Measurements from ENCODE around the gene RNU6-9. TPM values are rescaled to one million over a fixed set of nuclear protein-coding genes. Genes with fewer than 3 reads are reported as not detected.

Gene RNU6-9
- total RNA-seq, 1 donor from 2014 or later: not detected

DNA sequence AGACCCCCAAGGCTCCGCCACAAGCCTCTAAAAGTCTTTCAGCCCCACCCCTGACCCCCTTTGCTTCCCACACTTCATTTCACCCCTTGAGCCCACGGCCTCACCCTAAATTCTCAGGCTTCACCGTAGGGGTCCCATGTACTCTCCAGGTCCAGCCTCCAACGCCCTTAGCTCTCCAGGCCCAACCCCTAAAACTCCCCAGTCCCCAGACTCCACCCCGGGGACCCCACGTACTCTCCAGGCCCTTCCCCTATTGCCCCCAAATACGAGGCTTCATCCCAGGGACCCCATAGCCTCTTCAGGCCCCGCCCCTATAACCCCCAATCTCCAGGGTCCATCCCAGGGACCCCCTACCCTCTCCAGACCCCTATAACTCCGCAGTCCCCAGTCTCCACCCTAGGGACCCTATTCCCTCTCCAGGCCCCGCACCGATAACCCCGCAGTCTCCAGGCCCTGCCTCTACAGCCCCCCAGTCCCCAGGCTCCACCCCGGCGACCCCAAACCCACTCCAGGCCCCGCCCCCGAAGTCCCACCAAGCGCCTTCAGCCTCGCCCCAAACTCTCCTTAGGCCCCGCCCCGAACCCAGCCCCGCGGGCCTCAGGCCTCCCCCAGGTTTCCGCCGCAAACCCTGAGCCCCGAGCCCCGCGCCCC, 916 bp upstream of the RNU6-9 start:
- no peaks in the 10 kb centered on the region for H3K9me3 Mint-ChIP-seq (ENCODE audit: unreplicated experiment)
- H3K4me3 Mint-ChIP-seq (ENCODE audit: unreplicated experiment): peak overlapping the region; percentile 88
- Histone ChIP-seq H3K9me3 (ENCODE audit: insufficient read depth, low read depth, low read length) (no peaks in the 10 kb centered on the region), H3K79me2 (ENCODE audit: insufficient read depth, low read length) (peaks cover 23% of the 10 kb centered on the region), H3K27me3 (ENCODE audit: insufficient read depth, low read length) (no peaks in the 10 kb centered on the region), H3K4me1 (ENCODE audit: insufficient read depth, low read length) (no peaks in the 10 kb centered on the region), H3K27ac (ENCODE audit: low read depth, low read length) (peak overlapping the region; percentile 12), H3K4me2 (ENCODE audit: low read length) (peak overlapping the region; percentile 96), H3K36me3 (ENCODE audit: insufficient read depth, low read length) (no peaks in the 10 kb centered on the region), H3K9ac (ENCODE audit: low read length) (peak overlapping the region; percentile 91), H2AFZ (ENCODE audit: low read depth, low read length) (no peak overlapping the region), H3K4me3 (ENCODE audit: insufficient read depth, low read depth, low read length) (peak overlapping the region; percentile 87), H4K20me1 (ENCODE audit: insufficient read depth, low read length) (peaks cover 9% of the 10 kb centered on the region)
- H3K27ac Mint-ChIP-seq (ENCODE audit: unreplicated experiment): peak overlapping the region; percentile 62
- TF ChIP-seq EZH2 (IDR thresholded peaks at IDR 0.05; ENCODE audit: insufficient read depth, low read length): no peak
- TF ChIP-seq, protein P1, sequence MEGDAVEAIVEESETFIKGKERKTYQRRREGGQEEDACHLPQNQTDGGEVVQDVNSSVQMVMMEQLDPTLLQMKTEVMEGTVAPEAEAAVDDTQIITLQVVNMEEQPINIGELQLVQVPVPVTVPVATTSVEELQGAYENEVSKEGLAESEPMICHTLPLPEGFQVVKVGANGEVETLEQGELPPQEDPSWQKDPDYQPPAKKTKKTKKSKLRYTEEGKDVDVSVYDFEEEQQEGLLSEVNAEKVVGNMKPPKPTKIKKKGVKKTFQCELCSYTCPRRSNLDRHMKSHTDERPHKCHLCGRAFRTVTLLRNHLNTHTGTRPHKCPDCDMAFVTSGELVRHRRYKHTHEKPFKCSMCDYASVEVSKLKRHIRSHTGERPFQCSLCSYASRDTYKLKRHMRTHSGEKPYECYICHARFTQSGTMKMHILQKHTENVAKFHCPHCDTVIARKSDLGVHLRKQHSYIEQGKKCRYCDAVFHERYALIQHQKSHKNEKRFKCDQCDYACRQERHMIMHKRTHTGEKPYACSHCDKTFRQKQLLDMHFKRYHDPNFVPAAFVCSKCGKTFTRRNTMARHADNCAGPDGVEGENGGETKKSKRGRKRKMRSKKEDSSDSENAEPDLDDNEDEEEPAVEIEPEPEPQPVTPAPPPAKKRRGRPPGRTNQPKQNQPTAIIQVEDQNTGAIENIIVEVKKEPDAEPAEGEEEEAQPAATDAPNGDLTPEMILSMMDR (IDR thresholded peaks at IDR 0.05; ENCODE audit: insufficient read depth, low read depth, low read length): no peak
- H3K4me1 Mint-ChIP-seq (ENCODE audit: low read depth, unreplicated experiment): no peaks in the 10 kb centered on the region
- no peak for DNase-seq (ENCODE audit: low read depth)
- no peaks in the 10 kb centered on the region for H3K27me3 Mint-ChIP-seq (ENCODE audit: low read depth, unreplicated experiment)
- FAIRE-seq: no peak
- H3K36me3 Mint-ChIP-seq (ENCODE audit: low read depth, unreplicated experiment): peaks cover 13% of the 10 kb centered on the region

DNA sequence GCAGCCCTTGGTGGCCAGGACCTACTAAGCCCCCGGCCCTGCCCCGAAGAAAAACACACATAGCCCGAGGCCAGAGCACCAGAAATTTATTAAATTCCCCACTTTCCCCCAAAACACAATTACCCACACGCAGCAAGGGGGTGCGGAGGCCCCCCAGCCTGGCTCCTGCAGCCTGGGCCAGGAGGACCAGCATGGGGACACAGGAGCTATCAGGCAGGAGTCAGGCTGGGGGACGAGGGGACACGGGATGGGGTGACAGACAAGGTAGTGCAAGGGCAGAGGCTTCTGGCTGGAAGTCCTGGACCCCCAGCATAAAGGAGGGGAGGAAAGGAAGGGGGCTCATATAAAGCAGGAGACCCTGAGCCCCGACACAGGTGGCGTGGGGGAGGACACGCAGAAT, 3.1 kb downstream of the RNU6-9 start:
- Histone ChIP-seq H3K4me3 (ENCODE audit: insufficient read depth, low read depth, low read length) (no peak overlapping the region), H3K27me3 (ENCODE audit: insufficient read depth, low read length) (no peaks in the 10 kb centered on the region), H3K79me2 (ENCODE audit: insufficient read depth, low read length) (peaks cover 8% of the 10 kb centered on the region), H2AFZ (ENCODE audit: low read depth, low read length) (no peak overlapping the region), H3K9me3 (ENCODE audit: insufficient read depth, low read depth, low read length) (no peaks in the 10 kb centered on the region), H3K4me1 (ENCODE audit: insufficient read depth, low read length) (no peaks in the 10 kb centered on the region), H4K20me1 (ENCODE audit: insufficient read depth, low read length) (peaks cover 23% of the 10 kb centered on the region), H3K36me3 (ENCODE audit: insufficient read depth, low read length) (no peaks in the 10 kb centered on the region), H3K4me2 (ENCODE audit: low read length) (no peak overlapping the region), H3K9ac (ENCODE audit: low read length) (no peak overlapping the region), H3K27ac (ENCODE audit: low read depth, low read length) (no peak overlapping the region)
- no peaks in the 10 kb centered on the region for H3K4me1 Mint-ChIP-seq (ENCODE audit: low read depth, unreplicated experiment)
- no peak for DNase-seq (ENCODE audit: low read depth)
- TF ChIP-seq, protein P1 (IDR thresholded peaks at IDR 0.05; ENCODE audit: insufficient read depth, low read depth, low read length): no peak
- no peak for TF ChIP-seq EZH2 (IDR thresholded peaks at IDR 0.05; ENCODE audit: insufficient read depth, low read length)
- no peaks in the 10 kb centered on the region for H3K9me3 Mint-ChIP-seq (ENCODE audit: unreplicated experiment)
- H3K27me3 Mint-ChIP-seq (ENCODE audit: low read depth, unreplicated experiment): no peaks in the 10 kb centered on the region
- no peak overlapping the region for H3K4me3 Mint-ChIP-seq (ENCODE audit: unreplicated experiment)
- H3K27ac Mint-ChIP-seq (ENCODE audit: unreplicated experiment): no peak overlapping the region
- H3K36me3 Mint-ChIP-seq (ENCODE audit: low read depth, unreplicated experiment): peaks cover 10% of the 10 kb centered on the region
- no peak for FAIRE-seq

DNA sequence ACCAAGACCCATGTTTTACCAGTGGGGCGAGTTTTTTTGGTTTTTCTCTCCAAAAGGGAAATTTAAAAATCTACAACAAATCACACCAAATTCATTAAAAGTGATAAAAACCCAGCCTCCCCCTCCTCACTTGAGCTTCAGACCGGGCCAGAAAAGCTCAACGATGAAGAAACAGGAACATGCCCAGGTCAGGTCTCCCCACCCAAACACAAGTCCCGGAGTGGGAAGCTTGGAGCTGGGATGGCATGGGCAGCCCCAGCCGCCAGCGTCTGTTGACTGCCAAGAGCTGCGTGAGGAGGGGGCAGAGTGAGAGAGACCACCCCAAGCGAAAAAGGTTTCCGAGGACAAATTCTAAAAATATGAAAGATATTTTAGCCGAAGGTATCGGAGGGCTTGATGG, 3.7 kb downstream of the RNU6-9 start:
- no peaks in the 10 kb centered on the region for H3K4me1 ChIP-seq (ENCODE audit: insufficient read depth, low read length)
- no peak overlapping the region for H3K4me2 ChIP-seq (ENCODE audit: low read length)
- H3K9ac ChIP-seq (ENCODE audit: low read length): no peak overlapping the region
- no peak for DNase-seq (ENCODE audit: low read depth)
- H3K9me3 ChIP-seq (ENCODE audit: insufficient read depth, low read depth, low read length): no peaks in the 10 kb centered on the region
- no peaks in the 10 kb centered on the region for H3K36me3 ChIP-seq (ENCODE audit: insufficient read depth, low read length)
- Mint-ChIP-seq H3K9me3 (ENCODE audit: unreplicated experiment) (no peaks in the 10 kb centered on the region), H3K4me1 (ENCODE audit: low read depth, unreplicated experiment) (no peaks in the 10 kb centered on the region), H3K27me3 (ENCODE audit: low read depth, unreplicated experiment) (no peaks in the 10 kb centered on the region), H3K27ac (ENCODE audit: unreplicated experiment) (no peak overlapping the region), H3K4me3 (ENCODE audit: unreplicated experiment) (no peak overlapping the region), H3K36me3 (ENCODE audit: low read depth, unreplicated experiment) (peaks cover 10% of the 10 kb centered on the region)
- no peak for FAIRE-seq
- no peaks in the 10 kb centered on the region for H3K27me3 ChIP-seq (ENCODE audit: insufficient read depth, low read length)
- no peak overlapping the region for H3K4me3 ChIP-seq (ENCODE audit: insufficient read depth, low read depth, low read length)
- H4K20me1 ChIP-seq (ENCODE audit: insufficient read depth, low read length): peaks cover 28% of the 10 kb centered on the region
- H3K27ac ChIP-seq (ENCODE audit: low read depth, low read length): no peak overlapping the region
- H3K79me2 ChIP-seq (ENCODE audit: insufficient read depth, low read length): peaks cover 8% of the 10 kb centered on the region
- no peak overlapping the region for H2AFZ ChIP-seq (ENCODE audit: low read depth, low read length)
- TF ChIP-seq EZH2 (IDR thresholded peaks at IDR 0.05; ENCODE audit: insufficient read depth, low read length): no peak
- TF ChIP-seq, protein P1 (IDR thresholded peaks at IDR 0.05; ENCODE audit: insufficient read depth, low read depth, low read length): no peak
